Caco-2 (cell line): ENCODE results near the gene CMKLR1. TPM values are rescaled to one million over a fixed set of nuclear protein-coding genes. Genes with fewer than 3 reads are reported as not detected.

Source experiments
- BruUV-seq: library from RNA; stranded (reverse); fragments of 400-500 nt; replicated peaks from 2 replicates; lab custom pipeline; 2021; lab: Mats Ljungman, UMichigan
- CTCF ChIA-PET: fragments of 300-600 bp; sonication (Branson Sonifier 250); formaldehyde crosslinking; loops from one replicate; lab custom pipeline; 2022; ENCODE audit warnings: antibody characterized with exemption; lab: Charles Lee
- POLR2A ChIA-PET: fragments of 300-600 bp; sonication (Branson Sonifier 250); formaldehyde crosslinking; loops from one replicate; lab custom pipeline; 2022; ENCODE audit warnings: antibody characterized with exemption; lab: Charles Lee
- DNase-seq, 2 experiments: peaks; one replicate each; pipeline versions ENCODE4 v3.0.0 to v3.0.0-alpha.2; 2020 to 2022
- H3K27me3 ChIP-seq: replicated peaks from 2 replicates; pipeline ENCODE4 v1.6.0; 2011; ENCODE audit warnings: low read length; ENCODE audit not compliant: control insufficient read depth, insufficient read depth
- H3K36me3 ChIP-seq: 2 replicates; pipeline ENCODE4 v1.5.1; 2011; ENCODE audit warnings: low read length; ENCODE audit not compliant: control insufficient read depth, insufficient read depth
- H3K4me1 ChIP-seq: fragments of 250-450 bp; sonication (Bioruptor Pico); 2 replicates; pipeline ENCODE4 v1.5.1; 2020; ENCODE audit warnings: mild to moderate bottlenecking
- H3K4me3 ChIP-seq: 2 replicates; pipeline ENCODE4 v1.5.1; 2011; ENCODE audit warnings: low read depth, mild to moderate bottlenecking, control low read depth, low read length
- H3K9me3 ChIP-seq: fragments of 250-450 bp; sonication (Bioruptor Pico); 2 replicates; pipeline ENCODE4 v1.5.1; 2020; ENCODE audit warnings: mild to moderate bottlenecking, moderate library complexity
- H3K27ac Mint-ChIP-seq: one replicate; pipeline ENCODE4 v1.8.0; 2022; ENCODE audit warnings: mixed read lengths; ENCODE audit not compliant: unreplicated experiment
- H3K27me3 Mint-ChIP-seq: one replicate; pipeline ENCODE4 v1.8.0; 2022; ENCODE audit warnings: mixed read lengths; ENCODE audit not compliant: insufficient read depth, unreplicated experiment
- H3K36me3 Mint-ChIP-seq: one replicate; pipeline ENCODE4 v1.8.0; 2022; ENCODE audit warnings: mild to moderate bottlenecking, mixed read lengths; ENCODE audit not compliant: insufficient read depth, unreplicated experiment
- H3K4me1 Mint-ChIP-seq: one replicate; pipeline ENCODE4 v1.8.0; 2022; ENCODE audit warnings: low read depth, mixed read lengths; ENCODE audit not compliant: unreplicated experiment
- H3K4me3 Mint-ChIP-seq: one replicate; pipeline ENCODE4 v1.8.0; 2022; ENCODE audit warnings: mild to moderate bottlenecking, moderate library complexity, mixed read lengths; ENCODE audit not compliant: unreplicated experiment
- H3K9me3 Mint-ChIP-seq: one replicate; pipeline ENCODE4 v1.8.0; 2022; ENCODE audit warnings: mixed read lengths; ENCODE audit not compliant: unreplicated experiment
- CTCF ChIP-seq, 2 experiments: fragments of 200-600 bp in 1 of 2; IDR thresholded peaks; 1 replicate in 1 of 2; 2 replicates in 1 of 2; pipeline versions ENCODE4 v1.5.1 to v1.8.0; 2011 to 2022; ENCODE audit warnings: antibody characterized with exemption in 1 of 2, control low read depth in 1 of 2, inconsistent platforms in 1 of 2, low read depth in 1 of 2, low read length in 1 of 2, mild to moderate bottlenecking in 1 of 2, moderate library complexity in 1 of 2; ENCODE audit not compliant: insufficient read depth in 1 of 2, severe bottlenecking in 1 of 2, unreplicated experiment in 1 of 2
- intact Hi-C: fragments of 100-400 bp; cut with micrococcal nuclease; formaldehyde crosslinking; loops from one replicate; pipeline ENCODE4 v1.10.0; 2022; ENCODE audit not compliant: unreplicated experiment
- total RNA-seq: library from RNA; stranded (reverse); gene quantifications from 2 replicates; pipeline ENCODE4 v1.2.3, GENCODE V29; 2022

Gene CMKLR1
- total RNA-seq, 1 experiment from 2014 or later: not detected

- Mint-ChIP-seq H3K4me1 (no peaks in the 10 kb centered on the region), H3K4me3 (no peak overlapping the region), H3K27me3 (no peaks in the 10 kb centered on the region), H3K36me3 (no peaks in the 10 kb centered on the region), H3K27ac (no peak overlapping the region), H3K9me3 (no peaks in the 10 kb centered on the region)
- no TSS peak for BruUV-seq
- intact Hi-C loops: no loop called here
- no peak for DNase-seq
- ChIA-PET CTCF (no interaction called here), POLR2A (no interaction called here)
- no peaks in the 10 kb centered on the region for H3K4me1 ChIP-seq
- no peaks in the 10 kb centered on the region; the same call in 1 of the 2 replicates for H3K27me3 ChIP-seq
- TF ChIP-seq CTCF (IDR thresholded peaks at IDR 0.05; ENCODE audit: insufficient read depth in 1 of 2, low read depth in 1 of 2, low read length in 1 of 2, severe bottlenecking in 1 of 2, unreplicated experiment in 1 of 2): no peak
- H3K9me3 ChIP-seq: no peaks in the 10 kb centered on the region
- no peak overlapping the region for H3K4me3 ChIP-seq
- H3K36me3 ChIP-seq: no peaks in the 10 kb centered on the region
These were observed 6.9 kb upstream of the CMKLR1 start for GRCh38 chr12:108345716-108346633.

- Mint-ChIP-seq H3K4me1 (no peaks in the 10 kb centered on the region), H3K4me3 (no peak overlapping the region), H3K27ac (no peak overlapping the region), H3K27me3 (peaks cover 5% of the 10 kb centered on the region), H3K9me3 (no peaks in the 10 kb centered on the region), H3K36me3 (no peaks in the 10 kb centered on the region)
- Histone ChIP-seq H3K4me1 (no peaks in the 10 kb centered on the region), H3K4me3 (no peak overlapping the region), H3K9me3 (no peaks in the 10 kb centered on the region), H3K36me3 (no peaks in the 10 kb centered on the region), H3K27me3 (no peaks in the 10 kb centered on the region; the same call in 1 of the 2 replicates)
- TF ChIP-seq CTCF (IDR thresholded peaks at IDR 0.05; ENCODE audit: insufficient read depth in 1 of 2, low read depth in 1 of 2, low read length in 1 of 2, severe bottlenecking in 1 of 2, unreplicated experiment in 1 of 2): no peak
- intact Hi-C loops: no loop called here
- DNase-seq: no peak
- ChIA-PET POLR2A (no interaction called here), CTCF (no interaction called here)
- BruUV-seq: no TSS peak
These were observed 3.9 kb upstream of the CMKLR1 start for GRCh38 chr12:108342985-108343384.

GRCh38 chr12:108341854-108342847 is 3.0 kb upstream of the CMKLR1 start:
- H3K36me3 ChIP-seq: no peaks in the 10 kb centered on the region
- no peak for TF ChIP-seq CTCF (IDR thresholded peaks at IDR 0.05; ENCODE audit: insufficient read depth in 1 of 2, low read depth in 1 of 2, low read length in 1 of 2, severe bottlenecking in 1 of 2, unreplicated experiment in 1 of 2)
- DNase-seq: no peak
- no peaks in the 10 kb centered on the region; the same call in 1 of the 2 replicates for H3K27me3 ChIP-seq
- no peaks in the 10 kb centered on the region for H3K4me1 ChIP-seq
- no peaks in the 10 kb centered on the region for H3K9me3 Mint-ChIP-seq
- H3K4me1 Mint-ChIP-seq: no peaks in the 10 kb centered on the region
- H3K4me3 Mint-ChIP-seq: no peak overlapping the region
- CTCF ChIA-PET: no interaction called here
- BruUV-seq: no TSS peak
- peaks cover 6% of the 10 kb centered on the region for H3K27me3 Mint-ChIP-seq
- no peak overlapping the region for H3K27ac Mint-ChIP-seq
- H3K4me3 ChIP-seq: no peak overlapping the region
- no peaks in the 10 kb centered on the region for H3K36me3 Mint-ChIP-seq
- no peaks in the 10 kb centered on the region for H3K9me3 ChIP-seq
- intact Hi-C loops: no loop called here
- POLR2A ChIA-PET: no interaction called here
